Measurements from ENCODE around the gene TKT.

The TKT gene

GRCh38 chr3:53194210-53195065, 61.4 kb downstream of the TKT start:
- peak; percentile 22 for DNase-seq
- no peak overlapping the region for H3K27ac ChIP-seq
- in situ Hi-C loops (cut with HindIII; ENCODE audit: low pct_ligation_motif_present, low sequenced_read_pairs), result no loop called here
- no peak overlapping the region for H3K4me3 ChIP-seq (ENCODE audit: low read depth, low read length)
- no peak for TF ChIP-seq CTCF (IDR thresholded peaks at IDR 0.05; ENCODE audit: low read depth, low read length, missing control alignments)
- H3K36me3 ChIP-seq (replicated peaks), result peaks cover 8% of the 10 kb centered on the region
- H3K27me3 ChIP-seq (replicated peaks), result no peaks in the 10 kb centered on the region

GRCh38 chr3:53193466-53194209, 62.2 kb downstream of the TKT start:
- H3K36me3 ChIP-seq (replicated peaks), result peaks cover 14% of the 10 kb centered on the region
- no peak overlapping the region for H3K4me3 ChIP-seq (ENCODE audit: low read depth, low read length)
- no peaks in the 10 kb centered on the region for H3K27me3 ChIP-seq (replicated peaks)
- in situ Hi-C loops (cut with HindIII; ENCODE audit: low pct_ligation_motif_present, low sequenced_read_pairs), result no loop called here
- TF ChIP-seq CTCF (IDR thresholded peaks at IDR 0.05; ENCODE audit: low read depth, low read length, missing control alignments), result no peak
- H3K27ac ChIP-seq, result no peak overlapping the region
- DNase-seq, result no peak

- H3K27ac ChIP-seq, result no peak overlapping the region
- no peaks in the 10 kb centered on the region for H3K27me3 ChIP-seq (replicated peaks)
- no peak for TF ChIP-seq CTCF (IDR thresholded peaks at IDR 0.05; ENCODE audit: low read depth, low read length, missing control alignments)
- no peak overlapping the region for H3K4me3 ChIP-seq (ENCODE audit: low read depth, low read length)
- in situ Hi-C loops (cut with HindIII; ENCODE audit: low pct_ligation_motif_present, low sequenced_read_pairs), result no loop called here
- peaks cover 19% of the 10 kb centered on the region for H3K36me3 ChIP-seq (replicated peaks)
- no peak for DNase-seq
Measured at GRCh38 chr3:53192608-53193007, 63.2 kb downstream of the TKT start.

GRCh38 chr3:53191836-53192480, 63.9 kb downstream of the TKT start:
- Histone ChIP-seq H3K27me3 (replicated peaks) (no peaks in the 10 kb centered on the region), H3K27ac (no peak overlapping the region), H3K36me3 (replicated peaks) (peaks cover 19% of the 10 kb centered on the region), H3K4me3 (ENCODE audit: low read depth, low read length) (no peak overlapping the region)
- in situ Hi-C loops (cut with HindIII; ENCODE audit: low pct_ligation_motif_present, low sequenced_read_pairs), result no loop called here
- no peak for TF ChIP-seq CTCF (IDR thresholded peaks at IDR 0.05; ENCODE audit: low read depth, low read length, missing control alignments)
- no peak for DNase-seq

GRCh38 chr3:53190659-53191058, 65.2 kb downstream of the TKT start:
- Histone ChIP-seq H3K27me3 (replicated peaks) (no peaks in the 10 kb centered on the region), H3K36me3 (replicated peaks) (peaks cover 27% of the 10 kb centered on the region), H3K27ac (no peak overlapping the region), H3K4me3 (ENCODE audit: low read depth, low read length) (no peak overlapping the region)
- no peak for DNase-seq
- TF ChIP-seq CTCF (IDR thresholded peaks at IDR 0.05; ENCODE audit: low read depth, low read length, missing control alignments), result no peak
- in situ Hi-C loops (cut with HindIII; ENCODE audit: low pct_ligation_motif_present, low sequenced_read_pairs), result no loop called here
